Activated T-helper 1 cell treated with Interleukin-2 at 50 U/mL for 16 hours (primary cell): ENCODE results near the gene TANGO2.

ENCODE experiments used
- DNase-seq: peaks from one replicate; pipeline ENCODE4 v3.0.0-alpha.2; 2020; ENCODE audit warnings: low read depth

TANGO2 gene

DNA sequence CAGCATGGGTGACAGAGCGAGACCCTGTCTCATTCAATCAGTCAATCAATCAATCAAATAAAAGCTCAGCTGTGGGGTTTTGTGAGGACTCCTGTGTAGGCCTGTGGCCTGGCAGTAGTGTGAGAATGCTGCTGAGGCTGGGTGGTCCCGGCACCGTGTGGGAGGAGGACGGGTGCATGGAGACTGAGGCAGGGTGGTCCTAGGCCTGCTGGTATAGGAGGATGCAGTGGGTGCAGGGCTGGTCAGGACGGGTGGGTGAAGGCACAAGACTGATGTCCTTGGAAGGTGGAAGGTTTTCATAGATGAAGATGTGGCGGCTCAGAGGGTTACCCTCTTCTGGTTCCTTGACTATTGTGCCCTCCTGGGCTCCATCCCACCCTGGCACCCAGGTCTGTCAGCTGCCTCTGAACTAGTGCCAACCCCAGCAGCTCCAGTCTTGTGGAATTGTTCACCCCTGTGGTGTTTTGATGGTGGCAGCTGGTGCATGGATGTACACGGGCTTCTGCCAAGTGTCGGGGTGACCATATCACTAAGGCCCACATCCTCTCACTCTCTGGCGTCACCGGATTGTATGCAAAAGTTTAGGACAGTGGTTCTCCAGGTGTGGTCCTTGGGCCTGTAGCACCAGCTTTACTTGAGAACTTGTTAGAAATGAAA lies 23.7 kb downstream of the TANGO2 start:
- DNase-seq, result no peak

DNA sequence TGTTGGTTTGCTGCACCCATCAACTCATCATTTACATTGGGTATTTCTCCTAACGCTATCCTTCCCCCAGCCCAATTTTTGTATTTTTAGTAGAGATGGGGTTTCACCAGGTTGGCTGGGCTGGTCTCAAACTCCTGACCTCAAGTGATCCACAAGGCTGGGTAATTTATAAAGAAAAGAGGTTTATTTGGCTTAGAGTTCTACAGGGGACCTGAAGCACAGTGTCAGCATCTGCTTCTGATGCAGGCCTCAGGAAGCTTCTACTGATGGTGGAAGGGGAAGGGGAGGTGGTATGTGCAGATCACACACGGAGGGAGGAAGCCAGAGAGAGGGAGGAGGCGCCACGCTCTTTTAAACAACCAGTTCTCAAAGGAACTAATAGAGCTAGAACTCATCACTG lies 25.8 kb downstream of the TANGO2 start:
- no peak for DNase-seq

- DNase-seq, result no peak
These were observed 31.0 kb downstream of the TANGO2 start for GRCh38 chr22:20051927-20052308.

DNA sequence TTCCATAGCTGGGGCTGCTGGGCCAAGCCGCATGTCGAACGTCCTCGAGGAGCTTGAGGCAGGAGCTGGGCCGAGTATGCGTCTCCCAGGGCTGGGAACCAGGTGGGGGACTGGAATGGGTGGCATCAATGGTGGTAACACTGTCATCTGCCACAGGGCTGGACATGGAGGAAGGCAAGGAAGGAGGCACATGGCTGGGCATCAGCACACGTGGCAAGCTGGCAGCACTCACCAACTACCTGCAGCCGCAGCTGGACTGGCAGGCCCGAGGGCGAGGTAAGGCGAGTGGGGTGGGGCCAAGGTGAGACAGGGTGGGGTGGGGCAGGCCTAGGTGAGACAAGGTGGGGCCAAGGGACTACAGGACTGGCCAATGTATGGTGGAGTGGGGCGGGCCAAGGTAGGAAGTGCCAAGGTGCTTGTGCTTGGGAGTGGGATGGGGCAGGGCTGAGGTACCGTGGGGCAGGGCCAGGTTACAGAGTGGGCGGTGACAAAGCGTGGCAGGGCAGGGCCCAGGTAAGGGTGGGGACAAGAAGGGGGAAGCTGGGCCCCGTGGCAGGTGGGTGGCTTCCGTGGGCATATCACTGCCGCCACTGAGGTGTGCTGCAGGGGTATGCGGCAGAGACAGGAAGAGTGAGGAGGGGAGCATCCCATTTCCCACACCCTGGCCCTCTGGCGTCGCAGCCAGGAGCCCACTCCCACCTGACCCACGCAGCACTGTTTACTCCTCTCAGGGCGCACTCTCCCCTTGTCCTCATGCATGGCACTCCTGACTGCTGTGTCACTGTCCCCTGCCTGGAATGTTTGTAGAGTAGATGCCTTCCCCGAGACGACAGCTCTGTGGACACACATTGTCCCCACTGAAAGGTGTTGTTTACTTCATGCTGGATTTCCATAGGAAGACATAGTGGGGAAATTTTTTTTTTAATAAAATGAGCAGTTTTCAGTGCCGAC lies 31.7 kb downstream of the TANGO2 start:
- no peak for DNase-seq

GRCh38 chr22:20053407-20054033 lies 32.6 kb downstream of the TANGO2 start:
- no peak for DNase-seq

DNA sequence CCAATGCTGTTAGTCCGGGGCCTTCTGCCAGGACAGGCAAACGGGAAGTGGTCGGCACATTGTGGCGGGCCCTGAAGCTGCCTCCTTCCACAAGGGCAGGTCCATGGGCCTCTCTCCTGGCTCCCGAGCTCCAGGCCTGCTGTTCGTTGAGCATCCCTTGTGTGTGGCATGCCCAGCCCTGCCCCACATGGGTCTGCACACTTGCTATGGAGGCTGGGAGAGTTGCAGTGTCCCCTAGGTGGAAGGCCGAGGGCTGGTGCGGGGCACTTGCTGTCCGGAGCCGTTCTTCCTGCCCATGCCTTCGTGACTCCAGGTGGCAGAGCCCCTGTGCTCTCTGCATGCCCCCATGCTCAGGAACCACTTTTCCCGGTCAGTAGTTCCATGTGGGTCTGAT lies 33.1 kb downstream of the TANGO2 start:
- no peak for DNase-seq

DNA sequence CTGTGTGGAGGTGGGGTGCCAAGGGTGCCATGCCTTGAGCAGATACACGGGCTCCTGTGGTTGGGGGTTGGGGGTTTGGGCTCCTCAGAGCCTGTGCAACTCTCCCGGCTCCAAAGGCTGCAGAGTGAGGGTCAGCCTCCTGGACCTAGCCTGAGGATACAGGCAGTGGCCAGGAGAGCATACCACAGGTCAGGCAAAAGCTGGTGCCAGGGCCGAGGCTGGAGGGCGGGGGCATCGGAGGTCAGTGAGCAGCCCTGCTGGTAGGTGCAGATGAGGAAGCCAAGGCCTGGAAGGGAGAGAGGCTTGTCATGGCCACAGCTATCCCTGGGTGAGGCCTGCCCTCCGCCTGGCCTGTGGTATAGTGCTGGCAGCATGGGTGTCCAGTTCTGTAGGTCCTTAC lies 33.6 kb downstream of the TANGO2 start:
- no peak for DNase-seq

DNA sequence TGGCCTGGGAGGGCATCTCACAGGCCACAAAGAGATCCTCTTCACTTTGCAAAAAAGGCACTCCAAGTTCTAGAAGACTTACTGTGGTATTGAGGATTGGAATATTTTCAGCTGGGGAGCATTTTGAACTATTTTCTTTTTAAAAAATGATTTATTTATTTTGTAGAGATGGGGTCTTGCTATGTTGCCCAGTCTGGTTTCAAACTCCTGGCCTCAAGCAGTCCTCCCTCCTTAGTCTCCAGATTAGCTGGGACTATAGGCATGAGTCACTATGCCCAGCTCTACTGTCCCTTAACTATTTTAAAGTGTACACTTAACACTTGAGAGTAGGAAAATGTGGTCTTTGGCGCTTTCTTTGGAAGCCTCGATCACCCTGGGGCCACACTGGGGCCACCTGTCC lies 34.2 kb downstream of the TANGO2 start:
- DNase-seq, result no peak

DNA sequence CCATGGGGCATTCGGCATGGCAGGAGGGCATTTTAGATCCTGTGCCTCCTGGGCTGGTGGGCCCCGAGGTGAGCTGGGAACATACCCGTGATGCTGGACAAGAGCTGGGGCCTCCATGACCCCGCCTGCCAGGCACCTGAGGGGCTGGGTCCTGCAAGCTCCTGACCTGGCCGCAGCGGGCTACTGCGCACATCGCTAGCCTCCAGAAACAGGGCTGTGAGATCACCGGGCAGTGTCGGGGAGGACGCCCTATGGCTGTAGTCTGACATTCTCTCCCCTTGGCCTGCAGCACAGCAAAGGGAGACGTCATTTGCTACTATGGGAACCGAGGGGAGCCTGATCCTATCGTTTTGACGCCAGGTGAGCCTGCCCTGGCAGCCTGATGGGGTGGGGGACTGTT lies 34.7 kb downstream of the TANGO2 start:
- DNase-seq, result no peak

- no peak for DNase-seq
These were observed 35.3 kb downstream of the TANGO2 start for GRCh38 chr22:20056161-20056560.

GRCh38 chr22:20056696-20057386 lies 35.9 kb downstream of the TANGO2 start:
- DNase-seq, result no peak

GRCh38 chr22:20057596-20058268 lies 36.8 kb downstream of the TANGO2 start:
- DNase-seq, result no peak

DNA sequence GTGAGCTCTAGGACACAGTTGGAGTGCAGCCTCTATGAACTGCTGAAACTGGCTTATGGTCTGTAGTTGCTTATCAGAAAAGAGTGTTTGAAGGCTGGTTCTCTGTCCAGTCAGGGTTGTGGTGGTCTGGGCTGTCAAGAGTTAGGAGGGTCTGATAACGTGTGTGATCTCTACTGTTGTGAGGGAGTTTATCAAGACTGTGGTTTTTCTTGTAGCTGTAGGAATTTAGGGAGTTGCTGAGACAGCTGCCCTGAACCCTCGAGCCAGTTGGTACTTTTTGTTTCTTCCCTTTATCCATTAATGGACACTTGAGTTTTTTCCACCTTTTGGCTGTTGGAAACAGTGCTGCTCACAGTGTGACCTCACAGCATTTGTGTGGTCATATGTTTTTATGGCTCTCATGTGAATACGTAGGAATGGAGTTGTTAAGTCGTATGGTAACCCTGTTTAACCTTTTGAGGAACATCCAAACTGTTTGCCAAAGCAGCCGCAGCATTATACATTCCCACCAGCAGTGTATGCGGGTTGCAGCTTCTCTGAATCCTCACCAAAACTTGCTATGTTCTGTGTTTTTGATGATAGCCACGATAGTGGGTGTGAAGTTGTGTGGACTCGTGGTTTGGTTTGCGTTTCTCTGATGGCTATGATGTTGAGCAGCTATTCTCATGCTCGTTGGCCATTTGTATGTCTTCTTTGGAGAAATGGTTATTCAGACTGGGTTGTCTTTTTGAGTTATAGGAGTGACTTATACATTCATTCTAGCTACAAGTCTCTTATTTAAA lies 38.3 kb downstream of the TANGO2 start:
- no peak for DNase-seq

DNA sequence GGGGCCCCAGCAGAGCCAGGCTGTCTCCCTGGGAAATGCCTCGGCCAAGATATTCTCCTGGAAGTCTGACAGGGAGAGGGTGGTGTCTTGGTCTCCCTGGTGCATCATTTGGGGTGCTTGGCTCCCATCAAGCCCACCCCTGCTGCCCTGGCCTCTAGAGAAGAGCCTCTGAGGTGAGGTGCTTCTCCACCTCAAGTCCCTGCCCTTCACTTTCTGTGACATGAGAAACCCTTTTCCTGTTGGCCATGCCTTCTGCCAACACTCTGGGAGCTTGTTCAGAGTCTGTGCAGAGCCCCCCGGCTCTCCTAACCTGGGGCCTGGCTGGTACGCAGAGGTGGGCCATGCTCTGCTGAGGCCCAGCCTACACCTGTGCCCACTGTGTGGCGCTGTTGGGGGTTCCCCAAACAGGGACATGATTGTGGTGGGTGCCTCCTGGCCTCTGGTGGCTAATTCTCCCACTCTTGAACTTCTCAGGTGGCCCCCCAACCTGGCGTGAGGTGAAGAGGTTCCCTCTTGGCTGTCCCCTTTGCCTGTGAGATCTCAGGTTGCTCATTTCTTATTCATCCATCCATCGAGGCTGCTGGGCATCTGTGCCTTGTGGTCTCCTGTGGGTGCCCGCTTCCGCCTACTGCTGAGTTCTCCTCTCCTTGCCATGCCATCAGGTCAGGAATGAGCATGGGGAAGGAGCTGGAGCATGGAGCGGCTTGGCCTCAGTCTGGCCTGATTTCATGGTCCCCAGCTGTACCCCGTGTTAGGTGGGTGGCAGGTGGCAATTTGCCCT lies 40.0 kb downstream of the TANGO2 start:
- no peak for DNase-seq

- no peak for DNase-seq
These were observed 40.6 kb downstream of the TANGO2 start for GRCh38 chr22:20061481-20061861.

DNA sequence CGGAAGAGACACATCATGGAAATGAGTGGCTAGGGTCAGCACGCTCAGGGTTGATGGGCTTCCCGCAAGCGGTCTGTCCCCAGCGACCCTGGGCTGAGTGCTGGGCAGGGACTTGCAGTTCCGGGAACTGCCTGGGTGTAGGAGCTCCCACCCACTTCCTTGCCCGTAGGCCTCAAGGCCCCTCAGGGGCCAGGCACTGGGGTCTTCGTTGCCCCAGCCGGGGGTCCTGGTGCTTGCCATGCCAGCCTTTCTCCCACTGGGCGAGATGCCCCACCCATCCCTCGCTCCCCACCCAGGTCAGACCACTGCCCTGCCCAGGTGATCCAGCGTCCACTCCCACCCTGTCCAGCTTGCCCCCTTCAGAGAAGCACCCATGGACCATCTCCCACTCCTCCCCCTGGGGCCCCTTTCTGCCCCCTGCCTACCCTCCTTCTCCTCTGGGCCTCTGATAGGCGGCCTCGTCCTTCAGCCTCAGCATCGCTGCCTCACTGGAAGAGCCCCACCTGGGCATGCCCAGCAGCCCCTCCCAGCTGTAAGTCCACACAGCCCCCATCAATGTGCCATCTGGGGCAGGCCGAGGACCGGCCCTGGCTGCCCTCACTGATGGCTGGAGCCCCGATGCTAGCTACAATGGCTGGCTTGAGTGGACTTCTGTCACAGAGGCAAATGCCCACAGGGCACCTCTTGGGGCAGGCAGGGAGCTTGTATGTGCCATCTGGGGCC lies 41.3 kb downstream of the TANGO2 start:
- DNase-seq, result no peak

DNA sequence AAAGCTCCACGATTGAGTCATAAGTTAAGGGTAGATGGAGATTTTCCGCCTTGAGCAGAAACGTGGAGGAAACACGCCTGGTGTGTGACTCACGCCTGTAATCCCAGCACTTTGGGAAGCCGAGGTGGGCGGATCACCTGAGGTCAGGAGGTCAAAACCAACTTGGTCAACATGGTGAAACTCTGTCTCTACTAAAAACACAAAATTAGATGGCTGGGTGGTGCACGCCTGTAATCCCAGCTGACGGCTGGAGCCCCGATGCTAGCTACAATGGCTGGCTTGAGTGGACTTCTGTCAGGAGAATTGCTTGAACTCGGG lies 41.8 kb downstream of the TANGO2 start:
- DNase-seq, result no peak

DNA sequence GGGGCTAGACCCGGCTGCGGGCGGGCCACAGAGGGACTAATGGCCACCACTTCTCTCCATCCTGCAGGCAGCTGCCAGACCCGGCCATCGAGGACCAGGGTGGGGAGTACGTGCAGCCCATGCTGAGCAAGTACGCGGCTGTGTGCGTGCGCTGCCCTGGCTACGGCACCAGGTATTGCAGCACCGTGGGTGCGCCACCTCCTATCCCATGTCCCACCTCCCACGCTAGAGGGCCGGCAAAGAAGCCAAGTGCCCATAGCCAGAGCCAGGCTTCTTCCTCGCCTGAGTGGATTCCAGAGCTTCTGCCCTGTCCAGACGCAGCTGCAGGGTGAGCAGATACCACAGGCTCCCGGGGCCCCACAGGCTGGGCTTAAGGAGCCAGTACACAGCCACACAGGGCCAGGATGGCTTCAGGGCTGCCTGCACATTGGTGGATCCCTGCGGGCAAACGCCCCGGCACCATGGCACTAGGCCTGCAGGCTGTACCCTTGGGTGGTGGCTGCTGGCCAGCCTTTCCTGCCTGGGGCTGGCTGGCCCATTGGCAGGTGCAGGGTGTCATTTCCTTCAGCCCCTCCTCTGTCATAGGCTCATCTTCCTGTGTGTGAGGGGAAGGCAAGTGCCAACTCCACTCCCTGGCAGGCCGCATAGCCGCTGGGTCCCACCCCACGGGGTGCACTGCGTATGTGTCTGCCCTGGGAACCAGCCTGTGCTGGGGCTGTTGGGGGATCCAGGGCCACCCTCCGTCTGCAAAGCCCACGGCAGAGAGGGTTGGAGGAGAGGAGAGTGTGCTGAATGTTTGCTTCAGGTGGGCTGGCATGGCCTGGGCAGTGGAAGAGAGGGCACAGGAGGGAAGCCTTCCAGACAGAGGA lies 42.6 kb downstream of the TANGO2 start:
- no peak for DNase-seq

GRCh38 chr22:20064140-20064480 lies 43.2 kb downstream of the TANGO2 start:
- DNase-seq, result no peak
